SK-N-MC (cell line): ENCODE measurements around the gene CNNM1.

Source experiments
- EZH2 ChIP-seq: fragments of 200-600 bp; sonication (generic); IDR thresholded peaks from one replicate; pipeline ENCODE4 v1.6.1; 2017; ENCODE audit warnings: antibody characterized with exemption
- POLR2AphosphoS5 ChIP-seq: IDR thresholded peaks from 2 replicates; pipeline ENCODE4 v1.6.1; 2012; ENCODE audit warnings: mild to moderate bottlenecking, low read depth, low read length, borderline replicate concordance

DNA sequence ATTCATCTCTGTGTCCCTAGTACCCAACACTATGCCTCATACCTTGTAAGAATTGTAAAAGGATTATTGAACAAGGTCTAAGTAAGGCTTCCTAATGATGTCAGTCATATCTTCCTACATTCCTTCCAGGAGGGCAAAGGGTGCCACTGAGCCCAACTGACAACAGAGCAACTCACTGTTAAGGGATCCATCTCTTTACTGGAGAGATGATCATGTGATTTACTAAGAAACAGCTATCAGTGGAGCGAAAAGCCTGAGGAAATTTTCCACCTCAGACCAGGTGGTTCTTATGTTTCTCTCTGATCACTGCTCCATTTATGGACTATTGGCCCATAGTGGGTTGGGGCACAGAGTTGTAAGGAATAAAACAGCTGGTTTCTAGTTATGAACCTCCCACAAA lies 38.9 kb upstream of the CNNM1 start:
- no peak for TF ChIP-seq POLR2AphosphoS5
- TF ChIP-seq EZH2: no peak
